Fibroblast of lung (primary cell): ENCODE measurements around the gene NRARP.

Experiments
- EZH2 ChIP-seq: IDR thresholded peaks from 2 replicates; pipeline ENCODE4 v1.5.1; 2012; ENCODE audit warnings: low read length, control low read depth, mild to moderate bottlenecking; ENCODE audit errors: missing control alignments
- TF ChIP-seq, protein P1 (sequence below), 2 donors: IDR thresholded peaks in 1 of 2; conservative IDR thresholded peaks in 1 of 2; 1 replicate in 1 of 2; 2 replicates in 1 of 2; pipeline ENCODE4 v1.5.1; 2011 to 2012; ENCODE audit warnings: low read length in 2 of 2, control low read depth in 1 of 2, inconsistent platforms in 1 of 2, low read depth in 1 of 2, mild to moderate bottlenecking in 1 of 2

- TF ChIP-seq EZH2, result no peak
- TF ChIP-seq, protein P1, sequence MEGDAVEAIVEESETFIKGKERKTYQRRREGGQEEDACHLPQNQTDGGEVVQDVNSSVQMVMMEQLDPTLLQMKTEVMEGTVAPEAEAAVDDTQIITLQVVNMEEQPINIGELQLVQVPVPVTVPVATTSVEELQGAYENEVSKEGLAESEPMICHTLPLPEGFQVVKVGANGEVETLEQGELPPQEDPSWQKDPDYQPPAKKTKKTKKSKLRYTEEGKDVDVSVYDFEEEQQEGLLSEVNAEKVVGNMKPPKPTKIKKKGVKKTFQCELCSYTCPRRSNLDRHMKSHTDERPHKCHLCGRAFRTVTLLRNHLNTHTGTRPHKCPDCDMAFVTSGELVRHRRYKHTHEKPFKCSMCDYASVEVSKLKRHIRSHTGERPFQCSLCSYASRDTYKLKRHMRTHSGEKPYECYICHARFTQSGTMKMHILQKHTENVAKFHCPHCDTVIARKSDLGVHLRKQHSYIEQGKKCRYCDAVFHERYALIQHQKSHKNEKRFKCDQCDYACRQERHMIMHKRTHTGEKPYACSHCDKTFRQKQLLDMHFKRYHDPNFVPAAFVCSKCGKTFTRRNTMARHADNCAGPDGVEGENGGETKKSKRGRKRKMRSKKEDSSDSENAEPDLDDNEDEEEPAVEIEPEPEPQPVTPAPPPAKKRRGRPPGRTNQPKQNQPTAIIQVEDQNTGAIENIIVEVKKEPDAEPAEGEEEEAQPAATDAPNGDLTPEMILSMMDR (conservative IDR thresholded peaks at IDR 0.05 in 1 of 2, IDR thresholded peaks at IDR 0.05 in 1 of 2; ENCODE audit: low read depth in 1 of 2, low read length in 2 of 2), result no peak
Measured at GRCh38 chr9:137251490-137252268, 50.4 kb downstream of the NRARP start.
